GM18868 (cell line): ENCODE data around the gene CILP2.

Experiments
- ATAC-seq: cut with Tn5 transposase; IDR thresholded peaks from one replicate; pipeline ENCODE4 v1.9.1; 2021; ENCODE audit warnings: mild to moderate bottlenecking, moderate library complexity; ENCODE audit not compliant: unreplicated experiment

CILP2 gene

GRCh38 chr19:19563348-19563848 lies 25.3 kb downstream of the CILP2 start:
- ATAC-seq = no peak

- ATAC-seq = no peak
Observed at GRCh38 chr19:19566306-19566705, 28.2 kb downstream of the CILP2 start.

GRCh38 chr19:19567391-19567790 lies 29.3 kb downstream of the CILP2 start:
- ATAC-seq = no peak

- no peak for ATAC-seq
Observed at GRCh38 chr19:19568802-19569756, 31.0 kb downstream of the CILP2 start.

GRCh38 chr19:19570571-19570970 lies 32.5 kb downstream of the CILP2 start:
- ATAC-seq = no peak

- ATAC-seq = no peak
Observed at GRCh38 chr19:19571071-19571786, 33.2 kb downstream of the CILP2 start.

- ATAC-seq = no peak
Observed at GRCh38 chr19:19575411-19575810, 37.3 kb downstream of the CILP2 start.

GRCh38 chr19:19578252-19578651 lies 40.2 kb downstream of the CILP2 start:
- no peak for ATAC-seq

GRCh38 chr19:19579533-19580361 lies 41.7 kb downstream of the CILP2 start:
- ATAC-seq = no peak

- ATAC-seq = no peak
Observed at GRCh38 chr19:19580418-19580817, 42.4 kb downstream of the CILP2 start.

GRCh38 chr19:19581391-19581790 lies 43.3 kb downstream of the CILP2 start:
- ATAC-seq = no peak

- ATAC-seq = no peak
Observed at GRCh38 chr19:19582471-19582870, 44.4 kb downstream of the CILP2 start.

GRCh38 chr19:19584356-19584755 lies 46.3 kb downstream of the CILP2 start:
- no peak for ATAC-seq

GRCh38 chr19:19587771-19588170 lies 49.7 kb downstream of the CILP2 start:
- ATAC-seq = no peak

GRCh38 chr19:19588546-19588945 lies 50.5 kb downstream of the CILP2 start:
- ATAC-seq = no peak

GRCh38 chr19:19591133-19591825 lies 53.2 kb downstream of the CILP2 start:
- ATAC-seq = peak; percentile 87

GRCh38 chr19:19592690-19593089 lies 54.6 kb downstream of the CILP2 start:
- ATAC-seq = no peak

- ATAC-seq = no peak
Observed at GRCh38 chr19:19594381-19594780, 56.3 kb downstream of the CILP2 start.

GRCh38 chr19:19595171-19595701 lies 57.2 kb downstream of the CILP2 start:
- no peak for ATAC-seq
